Lung (tissue), 12 donors: Measurements from ENCODE around the gene PPAT. TPM values are rescaled to one million over a fixed set of nuclear protein-coding genes. Genes with fewer than 3 reads are reported as not detected.

Experiments
- ATAC-seq: fragments of 200-7000 bp; cut with Tn5 transposase; one replicate; pipeline ENCODE4 v1.9.1; 2020; ENCODE audit warnings: moderate number of reproducible peaks; ENCODE audit not compliant: insufficient read depth, low FRiP score
- DNase-seq, 3 donors: peaks; one replicate each; pipeline ENCODE4 v3.0.0-alpha.2; 2013 to 2017
- H3K27ac ChIP-seq, 2 donors: one replicate each; pipeline ENCODE4 v1.5.1; 2013; ENCODE audit warnings: mild to moderate bottlenecking in 2 of 2, moderate library complexity in 2 of 2, control low read depth in 1 of 2, inconsistent platforms in 1 of 2, low read depth in 1 of 2, low read length in 1 of 2
- H3K27me3 ChIP-seq, 3 donors: one replicate each; pipeline ENCODE4 v1.5.1; 2013; ENCODE audit warnings: low read length in 2 of 3; ENCODE audit not compliant: control insufficient read depth in 3 of 3, insufficient read depth in 3 of 3
- H3K36me3 ChIP-seq, 4 donors: one replicate each; pipeline ENCODE4 v1.5.1; 2013; ENCODE audit warnings: low read length in 4 of 4, mild to moderate bottlenecking in 1 of 4, moderate library complexity in 1 of 4; ENCODE audit not compliant: control insufficient read depth in 4 of 4, insufficient read depth in 4 of 4
- H3K4me1 ChIP-seq, 5 donors: one replicate each; pipeline ENCODE4 v1.5.1; 2013; ENCODE audit warnings: low read length in 5 of 5, mild to moderate bottlenecking in 2 of 5, moderate library complexity in 1 of 5; ENCODE audit not compliant: control insufficient read depth in 5 of 5, insufficient read depth in 5 of 5
- H3K4me3 ChIP-seq: one replicate; pipeline ENCODE4 v1.5.1; 2013; ENCODE audit warnings: mild to moderate bottlenecking, control low read depth, moderate library complexity
- H3K9ac ChIP-seq, 2 donors: one replicate each; pipeline ENCODE4 v1.5.1; 2013; ENCODE audit warnings: low read length in 2 of 2, control low read depth in 1 of 2; ENCODE audit not compliant: insufficient read depth in 1 of 2
- H3K9me3 ChIP-seq, 4 donors: one replicate each; pipeline ENCODE4 v1.5.1; 2013; ENCODE audit warnings: low read length in 3 of 4, mild to moderate bottlenecking in 1 of 4, moderate library complexity in 1 of 4; ENCODE audit not compliant: control insufficient read depth in 4 of 4, insufficient read depth in 3 of 4
- CTCF ChIP-seq: IDR thresholded peaks from 2 replicates; pipeline ENCODE4 v1.5.1; 2012; ENCODE audit warnings: mild to moderate bottlenecking; ENCODE audit errors: control extremely low read depth, extremely low read depth
- WGBS, 2 donors: extraction: QIAGEN DNeasy Blood & Tissue Kit; methylation state at CpG; one replicate each; pipeline ENCODE4 v1.1.7; 2013; 5-methylcytosine and 5-hydroxymethylcytosine counted together
- polyA plus RNA-seq, 2 donors: library from polyadenylated mRNA; stranded (reverse); fragments of 200-250 nt; gene quantifications; one replicate each; pipeline ENCODE4 v1.2.1, GENCODE V29; 2013
- total RNA-seq, 2 donors: library from RNA; depleted of rRNA in 1 of 2; stranded (reverse); fragments of >200 nt in 1 of 2; gene quantifications; one replicate each; pipeline ENCODE4 v1.2.1, GENCODE V29; 2014 to 2021
- donor health status: control.
- donor health status: control.
- donor health status: Bipolar disorder and iron deficiency.
- donor health status: healthy.
- donor health status: DM: yes; HTN: yes; CAD: no.

The PPAT gene
- total and polyA plus RNA-seq, 4 donors: 2.0 to 10.7 (median 6.0) TPM

DNA sequence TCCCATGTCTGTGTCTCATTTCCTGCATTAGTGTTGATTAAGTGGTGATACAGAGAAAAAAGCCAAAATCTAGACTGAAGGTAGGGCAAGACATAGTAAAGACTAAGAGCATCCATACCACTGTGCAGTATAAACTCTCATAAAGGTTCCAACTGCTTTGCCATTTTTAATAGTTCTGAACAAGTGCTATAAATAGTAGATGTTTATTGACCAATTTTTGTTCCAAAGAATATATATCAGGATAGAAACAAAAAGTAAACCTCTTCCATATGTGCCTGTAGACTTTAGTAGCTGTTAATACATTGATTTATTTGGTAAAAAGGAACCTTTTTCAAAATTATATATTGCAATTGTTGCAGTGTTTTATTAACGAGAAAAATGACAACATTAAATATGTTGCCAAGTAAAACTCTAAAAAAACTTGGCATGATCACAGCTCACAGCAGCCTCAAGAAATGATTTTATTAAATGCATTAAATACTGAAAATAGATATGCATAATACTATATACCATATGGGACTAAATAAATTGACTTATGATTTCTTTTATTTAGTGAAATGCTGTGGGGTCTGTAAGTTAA lies 25.8 kb downstream of the PPAT start:
- no peak for ATAC-seq
- H3K4me1 ChIP-seq: peaks cover 0 to 27% (median 3%) of the 10 kb centered on the region in 5 donors

DNA sequence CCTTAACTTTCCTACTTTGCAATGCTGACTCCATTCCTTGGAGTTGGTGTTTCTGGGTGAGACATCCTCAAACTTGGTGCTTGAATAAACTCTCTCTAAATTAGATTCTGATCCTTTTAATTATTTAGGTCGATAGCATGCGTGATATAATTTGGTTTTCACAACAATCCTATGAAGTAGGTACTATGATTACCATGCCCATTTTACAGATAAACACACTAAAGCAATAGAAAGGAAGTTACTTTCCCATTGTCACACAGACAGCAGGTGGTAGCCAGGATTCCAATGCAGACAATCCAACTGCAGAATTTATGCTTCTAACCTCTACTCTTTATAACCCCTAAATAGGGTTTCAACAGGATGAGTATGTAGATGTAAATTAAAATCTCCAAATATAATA lies 26.4 kb downstream of the PPAT start:
- no peak for TF ChIP-seq CTCF
- H3K27me3 ChIP-seq: no peaks in the 10 kb centered on the region
- H3K9me3 ChIP-seq: no peaks in the 10 kb centered on the region
- DNase-seq (peak in 1 of 3 donors; percentile 27), ATAC-seq (no peak)
- peaks cover 0 to 7% (median 2%) of the 10 kb centered on the region in 4 donors for H3K36me3 ChIP-seq
- WGBS, 2 donors: 93 to 100% methylated on average over 2 of the region's 2 CpGs
- no peak overlapping the region for H3K27ac ChIP-seq
- H3K4me3 ChIP-seq: no peak overlapping the region
- peaks cover 0 to 27% (median 3%) of the 10 kb centered on the region in 5 donors for H3K4me1 ChIP-seq
- H3K9ac ChIP-seq: no peak overlapping the region

More for the DNA sequence above, 25.8 kb downstream of the PPAT start:
- no peaks in the 10 kb centered on the region for H3K27me3 ChIP-seq
- H3K9ac ChIP-seq: peak overlapping the region in 1 of 2 donors; percentile 84
- H3K27ac ChIP-seq: no peak overlapping the region
- no peak for TF ChIP-seq CTCF
- WGBS, 2 donors: 29 to 49% methylated on average over 1 of the region's 1 CpG
- DNase-seq: peak in 1 of 3 donors; percentile 75
- H3K36me3 ChIP-seq: peaks cover 0 to 7% (median 2%) of the 10 kb centered on the region in 4 donors
- H3K9me3 ChIP-seq: no peaks in the 10 kb centered on the region
- no peak overlapping the region for H3K4me3 ChIP-seq

DNA sequence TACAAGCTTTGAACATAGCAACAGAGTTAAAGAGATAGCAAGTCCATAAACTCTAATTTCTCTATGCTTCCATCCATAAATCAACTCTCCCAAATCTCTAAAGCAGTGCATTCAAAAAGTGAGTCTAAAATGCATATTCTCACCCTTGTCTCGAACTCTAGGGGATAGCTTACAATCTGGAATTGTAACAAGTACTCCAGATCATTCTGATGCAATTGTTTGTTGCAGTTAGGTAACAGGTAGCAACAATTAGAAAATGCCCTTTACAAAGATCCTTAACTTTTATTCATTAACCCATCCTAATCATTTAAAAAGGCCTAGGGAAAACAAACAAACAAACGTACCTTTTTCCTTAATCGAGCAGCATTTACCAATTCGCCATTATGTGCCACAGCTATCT lies 29.3 kb downstream of the PPAT start:
- no peak for TF ChIP-seq CTCF
- Histone ChIP-seq H3K9me3 (no peaks in the 10 kb centered on the region), H3K4me1 (peaks cover 0 to 22% (median 3%) of the 10 kb centered on the region in 5 donors), H3K36me3 (peaks cover 0 to 15% (median 2%) of the 10 kb centered on the region in 4 donors), H3K27ac (no peak overlapping the region), H3K27me3 (no peaks in the 10 kb centered on the region), H3K9ac (no peak overlapping the region), H3K4me3 (no peak overlapping the region)
- WGBS, 2 donors: 96 to 97% methylated on average over 4 of the region's 4 CpGs
- DNase-seq (no peak), ATAC-seq (no peak)

DNA sequence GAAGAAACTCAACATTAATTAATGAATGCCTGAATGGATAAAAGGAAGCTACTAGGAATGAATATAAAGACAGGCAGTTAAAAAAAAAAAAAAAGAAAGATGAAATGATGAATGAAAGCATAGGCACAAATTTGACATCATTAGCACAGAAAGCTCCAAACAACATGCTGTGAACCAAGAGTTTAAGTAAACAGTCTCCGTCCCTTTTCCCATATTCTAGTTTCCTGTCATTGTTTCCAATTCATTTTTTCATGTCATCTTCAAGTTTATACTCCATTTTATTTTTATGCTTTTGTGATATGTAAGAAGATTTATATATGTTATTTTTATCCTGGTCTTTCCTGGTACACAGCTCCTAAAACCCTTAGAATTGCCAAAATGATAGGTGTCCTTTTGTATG lies 30.4 kb downstream of the PPAT start:
- Histone ChIP-seq H3K27me3 (no peaks in the 10 kb centered on the region), H3K4me3 (no peak overlapping the region), H3K9ac (no peak overlapping the region), H3K27ac (no peak overlapping the region), H3K36me3 (peaks cover 2 to 21% (median 4%) of the 10 kb centered on the region in 4 donors), H3K9me3 (no peaks in the 10 kb centered on the region), H3K4me1 (peaks cover 0 to 14% (median 0%) of the 10 kb centered on the region in 5 donors)
- DNase-seq: no peak
- 74 to 86% methylated on average over 1 of the region's 1 CpG for WGBS, 2 donors
- TF ChIP-seq CTCF: no peak
- ATAC-seq: no peak
